Heart left ventricle (tissue), 16 donors: ENCODE results near the gene ENTR1. TPM values are rescaled to one million over a fixed set of nuclear protein-coding genes. Genes with fewer than 3 reads are reported as not detected.

Source experiments
- ATAC-seq, 4 donors: fragments of 200-7000 bp; cut with Tn5 transposase; one replicate each; pipeline ENCODE4 v1.9.1; 2020 to 2022; ENCODE audit warnings: moderate library complexity in 4 of 4, mild to moderate bottlenecking in 3 of 4, moderate number of reproducible peaks in 1 of 4
- DNase-seq, 5 donors: peaks; one replicate each; pipeline ENCODE4 v3.0.0-alpha.2; 2020
- H3K27ac ChIP-seq, 12 donors: fragments of 200-600 bp; sonication (generic) in 4 of 12; one replicate each; pipeline versions ENCODE4 v1.5.0 to v1.8.0; 2016 to 2022; ENCODE audit warnings: mild to moderate bottlenecking in 2 of 12
- H3K27me3 ChIP-seq, 9 donors: fragments of 200-600 bp; sonication (generic) in 2 of 9; one replicate each; pipeline versions ENCODE4 v1.5.1 to v1.8.0; 2016 to 2022; ENCODE audit warnings: mild to moderate bottlenecking in 3 of 9
- H3K36me3 ChIP-seq, 9 donors: fragments of 200-600 bp; sonication (generic) in 2 of 9; one replicate each; pipeline versions ENCODE4 v1.5.0 to v1.8.0; 2018 to 2022; ENCODE audit warnings: mild to moderate bottlenecking in 2 of 9
- H3K4me1 ChIP-seq, 12 donors: fragments of 200-600 bp; sonication (generic) in 4 of 12; one replicate each; pipeline versions ENCODE4 v1.5.0 to v1.8.0; 2016 to 2022; ENCODE audit warnings: mild to moderate bottlenecking in 3 of 12
- H3K4me3 ChIP-seq, 12 donors: fragments of 200-600 bp; sonication (generic) in 4 of 12; one replicate each; pipeline versions ENCODE4 v1.5.0 to v1.8.0; 2017 to 2022; ENCODE audit warnings: mild to moderate bottlenecking in 9 of 12, moderate library complexity in 4 of 12
- H3K9me3 ChIP-seq, 12 donors: fragments of 200-600 bp; sonication (generic) in 4 of 12; one replicate each; pipeline versions ENCODE4 v1.5.0 to v1.8.0; 2016 to 2022; ENCODE audit warnings: mild to moderate bottlenecking in 1 of 12
- POLR2A ChIP-seq, 2 donors: fragments of 450-650 bp; IDR thresholded peaks; one replicate each; pipeline ENCODE4 v1.6.1; 2017; ENCODE audit warnings: antibody characterized with exemption in 2 of 2, mild to moderate bottlenecking in 2 of 2, moderate library complexity in 2 of 2
- WGBS, 4 donors: extraction: QIAGEN DNeasy Blood & Tissue Kit in 2 of 4; methylation state at CpG; one replicate each; pipeline versions ENCODE4 v1.1.5 to v1.1.7; 2013 to 2018; 5-methylcytosine and 5-hydroxymethylcytosine counted together
- intact Hi-C, 10 donors: fragments of 100-400 bp; cut with DNase I; formaldehyde crosslinking; loops; one replicate each; pipeline versions ENCODE4 v1.11.1 to v1.14.2; 2022
- polyA plus RNA-seq, 2 donors: library from polyadenylated mRNA; stranded (reverse); fragments of 200-250 nt; gene quantifications; one replicate each; pipeline ENCODE4 v1.2.3, GENCODE V29; 2013
- total RNA-seq, 9 donors: library from RNA; depleted of rRNA in 2 of 9; stranded (reverse); fragments of >200 nt in 2 of 9; fragmentation: NEBNext Ultra II Directional in 3 of 9; extraction: Animal tissue kit (Norgen Biotek cat#: 25700) in 3 of 9; gene quantifications; one replicate each; pipeline versions ENCODE4 v1.1.0 to v1.2.4, GENCODE V29; 2016 to 2023
- TF ChIP-seq, protein P1 (sequence below), 12 donors: fragments of 200-600 bp; sonication (generic) in 4 of 12; IDR thresholded peaks; one replicate each; pipeline versions ENCODE4 v1.5.0 to v1.8.0; 2018 to 2022; ENCODE audit warnings: antibody characterized with exemption in 12 of 12, mild to moderate bottlenecking in 5 of 12
- donor health status: ischemic (EF 13 %, LVEDD 7.1; RV severe dilation, severe dysfunction).
- donor health status: healthy with polysubstance abuse.
- donor health status: DM: no; HTN: yes; CAD: no.
- donor health status: DM: no; HTN: no; CAD: no.
- donor health status: ischemic (EF 25% LVEDD 6.9; RV normal size, moderate dysfunction).
- donor health status: ischemic (EF 25% LVEDD 5.7; RV mildly dilated, moderate dysfunction).
- donor health status: healthy.
- donor health status: DM: yes; HTN: yes; CAD: no.
- donor health status: ischemic (EF 35%, LVEDD 5.7; RV mildly dilated, moderate dysfunction).
- donor health status: nonischemic (EF 11% LVEDD 7.7; RV severe dilation, severe dysfunction).
- donor health status: DM: yes; HTN: yes; CAD: no.
- donor health status: PGD.
- donor health status: ischemic (EF 29% LVEDD 5.4; RV normal size, mild dysfunction).
- donor health status: nonischemic (EF 23%, LVEDD 6.1; RV moderate dilation, normal function).

The ENTR1 gene
- total and polyA plus RNA-seq, 11 donors = 11.8 to 27.7 (median 18.4) TPM

- peak overlapping the region; percentile 64 to 99 (median 95) for H3K4me3 ChIP-seq
- no peaks in the 10 kb centered on the region for H3K27me3 ChIP-seq
- WGBS, 4 donors = 0 to 3% (median 1%) methylated on average over 24 to 91 of the region's 91 CpGs
- TF ChIP-seq, protein P1, sequence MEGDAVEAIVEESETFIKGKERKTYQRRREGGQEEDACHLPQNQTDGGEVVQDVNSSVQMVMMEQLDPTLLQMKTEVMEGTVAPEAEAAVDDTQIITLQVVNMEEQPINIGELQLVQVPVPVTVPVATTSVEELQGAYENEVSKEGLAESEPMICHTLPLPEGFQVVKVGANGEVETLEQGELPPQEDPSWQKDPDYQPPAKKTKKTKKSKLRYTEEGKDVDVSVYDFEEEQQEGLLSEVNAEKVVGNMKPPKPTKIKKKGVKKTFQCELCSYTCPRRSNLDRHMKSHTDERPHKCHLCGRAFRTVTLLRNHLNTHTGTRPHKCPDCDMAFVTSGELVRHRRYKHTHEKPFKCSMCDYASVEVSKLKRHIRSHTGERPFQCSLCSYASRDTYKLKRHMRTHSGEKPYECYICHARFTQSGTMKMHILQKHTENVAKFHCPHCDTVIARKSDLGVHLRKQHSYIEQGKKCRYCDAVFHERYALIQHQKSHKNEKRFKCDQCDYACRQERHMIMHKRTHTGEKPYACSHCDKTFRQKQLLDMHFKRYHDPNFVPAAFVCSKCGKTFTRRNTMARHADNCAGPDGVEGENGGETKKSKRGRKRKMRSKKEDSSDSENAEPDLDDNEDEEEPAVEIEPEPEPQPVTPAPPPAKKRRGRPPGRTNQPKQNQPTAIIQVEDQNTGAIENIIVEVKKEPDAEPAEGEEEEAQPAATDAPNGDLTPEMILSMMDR (IDR thresholded peaks at IDR 0.05) = no peak
- TF ChIP-seq POLR2A (IDR thresholded peaks at IDR 0.05) = no peak
- ATAC-seq (peak in 3 of 4 donors; percentile 14 to 36 (median 30)), DNase-seq (peak in 2 of 5 donors; percentile 49 to 72)
- H3K27ac ChIP-seq = peak overlapping the region; percentile 50 to 92 (median 86)
- peaks cover 8 to 44% (median 30%) of the 10 kb centered on the region in 12 donors for H3K4me1 ChIP-seq
- intact Hi-C loops = loop anchor here in 1 of 10 donors (5.0 kb wide), 1 partner anchor 37 kb away; the partner anchor contains the start of gene SNAPC4
- H3K36me3 ChIP-seq = peaks cover 0 to 57% (median 40%) of the 10 kb centered on the region in 9 donors
- no peaks in the 10 kb centered on the region for H3K9me3 ChIP-seq
Measured at GRCh38 chr9:136438548-136439480, 28.4 kb upstream of the ENTR1 start.

GRCh38 chr9:136437839-136438547 is 27.6 kb upstream of the ENTR1 start:
- peak in 1 of 4 donors; percentile 11 for ATAC-seq
- Histone ChIP-seq H3K4me3 (peak overlapping the region; percentile 64 to 99 (median 95)), H3K27me3 (no peaks in the 10 kb centered on the region), H3K9me3 (no peaks in the 10 kb centered on the region), H3K27ac (peak overlapping the region in 5 of 12 donors; percentile 78 to 92 (median 88)), H3K4me1 (peaks cover 8 to 44% (median 30%) of the 10 kb centered on the region in 12 donors), H3K36me3 (peaks cover 0 to 57% (median 37%) of the 10 kb centered on the region in 9 donors)
- no peak for DNase-seq
- WGBS, 4 donors = 48 to 53% (median 50%) methylated on average over 36 to 37 of the region's 37 CpGs
- intact Hi-C loops = loop anchor here in 1 of 10 donors (5.0 kb wide), 1 partner anchor 36 kb away; the partner anchor contains the start of gene SNAPC4
- no peak for TF ChIP-seq POLR2A (IDR thresholded peaks at IDR 0.05)
- TF ChIP-seq, protein P1 (IDR thresholded peaks at IDR 0.05) = no peak

- Histone ChIP-seq H3K27me3 (no peaks in the 10 kb centered on the region), H3K9me3 (no peaks in the 10 kb centered on the region), H3K27ac (peak overlapping the region in 3 of 12 donors; percentile 4 to 88 (median 88)), H3K36me3 (peaks cover 0 to 57% (median 37%) of the 10 kb centered on the region in 9 donors), H3K4me1 (peaks cover 8 to 44% (median 30%) of the 10 kb centered on the region in 12 donors), H3K4me3 (peak overlapping the region in 10 of 12 donors; percentile 64 to 99 (median 95))
- 55 to 62% (median 59%) methylated on average over 8 of the region's 8 CpGs for WGBS, 4 donors
- intact Hi-C loops = loop anchor here in 1 of 10 donors (5.0 kb wide), 1 partner anchor 35 kb away; the partner anchor contains the start of gene SNAPC4
- no peak for DNase-seq
- no peak for ATAC-seq
- no peak for TF ChIP-seq POLR2A (IDR thresholded peaks at IDR 0.05)
- TF ChIP-seq, protein P1 (IDR thresholded peaks at IDR 0.05) = no peak
Measured at GRCh38 chr9:136437430-136437829, 27.0 kb upstream of the ENTR1 start.
